Measurements from ENCODE around the gene ARL4A. TPM values are rescaled to one million over a fixed set of nuclear protein-coding genes. Genes with fewer than 3 reads are reported as not detected.
"Not testable (repeated sequence)": the region's sequence is repeated elsewhere in the genome, so short reads cannot be mapped to it uniquely, and the experiment has no call there.

ARL4A gene
- total RNA-seq, 1 donor from 2014 or later, result 54.8 TPM

DNA sequence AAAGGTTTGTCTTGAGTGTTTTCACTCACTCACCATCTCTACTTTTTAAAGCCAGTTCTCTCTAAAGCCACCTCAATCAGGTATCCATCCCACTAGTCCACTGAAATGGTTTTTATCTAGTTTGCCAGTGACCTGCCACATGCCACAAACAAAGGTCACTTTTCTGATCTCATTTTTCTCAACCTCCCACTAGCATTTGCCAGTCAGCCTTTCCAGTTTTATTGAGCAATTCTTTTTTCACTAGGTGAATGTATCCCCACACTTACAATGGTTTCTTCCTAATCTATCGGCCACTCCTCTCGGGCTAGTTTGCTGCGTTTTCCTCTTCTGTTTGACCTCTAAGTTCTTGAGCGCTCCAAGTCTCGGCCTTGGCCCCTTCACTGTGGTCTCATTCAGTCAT lies 44.9 kb upstream of the ARL4A start:
- no peak for FAIRE-seq

DNA sequence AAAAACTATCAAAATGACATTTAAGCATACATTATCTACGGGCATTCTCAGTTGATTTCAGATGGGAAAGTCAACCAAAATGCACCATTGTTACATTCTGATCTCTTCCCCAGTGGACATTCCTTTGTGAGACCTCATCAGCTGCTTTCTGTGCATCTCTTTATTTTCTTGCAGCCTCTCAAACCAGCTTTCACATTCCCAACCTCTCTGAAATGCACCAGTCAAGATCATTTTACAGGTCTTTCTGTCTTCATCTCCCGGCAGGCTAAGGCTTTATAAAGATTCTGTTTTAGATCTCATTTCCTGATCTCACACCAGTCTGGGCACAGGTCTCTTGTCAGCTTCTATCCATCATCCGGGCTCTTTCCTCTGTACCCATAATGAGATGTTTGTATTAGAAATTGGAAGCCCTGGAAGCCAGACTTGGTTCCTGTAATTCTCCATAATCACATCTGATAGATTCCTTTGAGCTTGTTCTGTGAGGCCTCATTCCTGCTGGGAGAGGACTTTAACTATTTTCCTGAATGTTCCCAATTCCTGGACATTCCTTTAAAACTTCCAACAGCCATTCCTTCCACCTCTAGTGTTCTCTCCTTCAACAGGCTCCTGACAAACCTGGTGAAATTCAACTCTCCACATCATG lies 44.3 kb upstream of the ARL4A start:
- no peaks in the 10 kb centered on the region for H3K36me3 ChIP-seq (ENCODE audit: control insufficient read depth, insufficient read depth, low read length)
- FAIRE-seq, result no peak
- no peak for DNase-seq (ENCODE audit: low read depth)
- no peak overlapping the region for H3K4me3 ChIP-seq (ENCODE audit: low read depth, low read length)
- no peaks in the 10 kb centered on the region for H3K27me3 ChIP-seq (ENCODE audit: control insufficient read depth, insufficient read depth, low read length)
- TF ChIP-seq, protein P1, sequence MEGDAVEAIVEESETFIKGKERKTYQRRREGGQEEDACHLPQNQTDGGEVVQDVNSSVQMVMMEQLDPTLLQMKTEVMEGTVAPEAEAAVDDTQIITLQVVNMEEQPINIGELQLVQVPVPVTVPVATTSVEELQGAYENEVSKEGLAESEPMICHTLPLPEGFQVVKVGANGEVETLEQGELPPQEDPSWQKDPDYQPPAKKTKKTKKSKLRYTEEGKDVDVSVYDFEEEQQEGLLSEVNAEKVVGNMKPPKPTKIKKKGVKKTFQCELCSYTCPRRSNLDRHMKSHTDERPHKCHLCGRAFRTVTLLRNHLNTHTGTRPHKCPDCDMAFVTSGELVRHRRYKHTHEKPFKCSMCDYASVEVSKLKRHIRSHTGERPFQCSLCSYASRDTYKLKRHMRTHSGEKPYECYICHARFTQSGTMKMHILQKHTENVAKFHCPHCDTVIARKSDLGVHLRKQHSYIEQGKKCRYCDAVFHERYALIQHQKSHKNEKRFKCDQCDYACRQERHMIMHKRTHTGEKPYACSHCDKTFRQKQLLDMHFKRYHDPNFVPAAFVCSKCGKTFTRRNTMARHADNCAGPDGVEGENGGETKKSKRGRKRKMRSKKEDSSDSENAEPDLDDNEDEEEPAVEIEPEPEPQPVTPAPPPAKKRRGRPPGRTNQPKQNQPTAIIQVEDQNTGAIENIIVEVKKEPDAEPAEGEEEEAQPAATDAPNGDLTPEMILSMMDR (IDR thresholded peaks at IDR 0.05; ENCODE audit: insufficient read depth, low read length, severe bottlenecking), result no peak

More for the DNA sequence above, 44.9 kb upstream of the ARL4A start:
- Histone ChIP-seq H3K27me3 (ENCODE audit: control insufficient read depth, insufficient read depth, low read length) (no peaks in the 10 kb centered on the region), H3K36me3 (ENCODE audit: control insufficient read depth, insufficient read depth, low read length) (no peaks in the 10 kb centered on the region), H3K4me3 (ENCODE audit: low read depth, low read length) (no peak overlapping the region)
- TF ChIP-seq, protein P1 (IDR thresholded peaks at IDR 0.05; ENCODE audit: insufficient read depth, low read length, severe bottlenecking), result no peak
- no peak for DNase-seq (ENCODE audit: low read depth)

DNA sequence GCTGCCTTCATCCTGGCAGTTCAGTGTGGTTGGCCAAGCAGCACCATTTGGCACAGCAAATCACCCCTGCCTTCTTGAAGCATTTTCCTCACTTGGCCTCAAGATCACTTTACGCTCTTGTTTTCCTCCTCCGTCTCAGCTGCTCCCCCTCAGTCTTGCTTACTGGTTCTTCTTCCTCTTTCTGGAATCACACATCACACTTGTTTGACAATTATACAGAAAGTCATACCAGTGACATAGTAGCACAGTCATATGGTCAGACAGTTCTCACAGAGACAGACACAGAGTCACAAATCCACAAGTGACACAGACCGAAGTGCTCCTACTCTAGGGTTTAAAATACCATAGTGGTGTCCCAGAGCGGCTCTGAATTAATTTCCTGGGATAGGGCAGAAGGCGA lies 43.8 kb upstream of the ARL4A start:
- no peak for FAIRE-seq

DNA sequence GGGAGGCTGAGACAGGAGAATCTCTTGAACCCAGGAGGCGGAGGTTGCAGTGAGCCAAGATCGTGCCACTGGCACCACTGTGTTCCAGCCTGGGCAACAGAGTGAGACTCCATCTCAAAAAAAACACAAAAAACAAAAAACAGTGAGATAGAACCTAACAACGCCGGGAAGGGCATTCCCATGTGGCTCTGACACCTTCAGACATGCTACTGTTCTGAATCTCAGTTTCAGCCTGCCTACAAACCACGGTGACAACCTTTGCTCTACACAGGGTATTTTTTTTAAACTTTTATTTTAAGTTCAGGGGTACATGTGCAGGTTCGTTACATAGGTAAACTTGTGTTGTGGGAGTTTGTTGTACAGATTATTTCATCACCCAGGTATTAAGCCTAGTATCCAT lies 42.2 kb upstream of the ARL4A start:
- H3K27me3 ChIP-seq (ENCODE audit: control insufficient read depth, insufficient read depth, low read length); FAIRE-seq; H3K36me3 ChIP-seq (ENCODE audit: control insufficient read depth, insufficient read depth, low read length); DNase-seq (ENCODE audit: low read depth); H3K4me3 ChIP-seq (ENCODE audit: low read depth, low read length): not testable (repeated sequence)

More for the DNA sequence above, 43.8 kb upstream of the ARL4A start:
- Histone ChIP-seq H3K4me3 (ENCODE audit: low read depth, low read length) (no peak overlapping the region), H3K36me3 (ENCODE audit: control insufficient read depth, insufficient read depth, low read length) (no peaks in the 10 kb centered on the region), H3K27me3 (ENCODE audit: control insufficient read depth, insufficient read depth, low read length) (no peaks in the 10 kb centered on the region)
- TF ChIP-seq, protein P1 (IDR thresholded peaks at IDR 0.05; ENCODE audit: insufficient read depth, low read length, severe bottlenecking), result no peak
- DNase-seq (ENCODE audit: low read depth), result no peak

DNA sequence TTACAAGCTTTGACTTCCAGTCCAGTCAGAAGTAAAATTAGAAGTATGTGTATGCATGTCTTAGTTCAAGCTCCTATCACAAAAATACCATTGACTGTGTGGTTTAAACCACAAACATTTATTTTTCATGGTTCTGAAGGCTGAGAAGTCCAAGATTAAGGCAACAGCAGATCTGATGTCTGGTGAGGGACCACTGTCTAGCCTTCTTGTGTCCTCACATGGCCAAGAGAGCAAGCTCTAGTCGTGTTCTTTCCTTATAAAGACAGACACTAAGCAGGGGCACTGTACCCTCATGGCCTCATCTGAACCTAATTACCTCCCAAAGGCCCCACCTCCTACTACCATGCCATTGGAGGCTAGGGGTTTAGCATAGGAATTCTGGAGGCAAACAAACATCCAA lies 41.3 kb upstream of the ARL4A start:
- no peaks in the 10 kb centered on the region for H3K36me3 ChIP-seq (ENCODE audit: control insufficient read depth, insufficient read depth, low read length)
- DNase-seq (ENCODE audit: low read depth), result no peak
- no peak for FAIRE-seq
- no peaks in the 10 kb centered on the region for H3K27me3 ChIP-seq (ENCODE audit: control insufficient read depth, insufficient read depth, low read length)
- H3K4me3 ChIP-seq (ENCODE audit: low read depth, low read length), result no peak overlapping the region
- TF ChIP-seq, protein P1 (IDR thresholded peaks at IDR 0.05; ENCODE audit: insufficient read depth, low read length, severe bottlenecking), result no peak

DNA sequence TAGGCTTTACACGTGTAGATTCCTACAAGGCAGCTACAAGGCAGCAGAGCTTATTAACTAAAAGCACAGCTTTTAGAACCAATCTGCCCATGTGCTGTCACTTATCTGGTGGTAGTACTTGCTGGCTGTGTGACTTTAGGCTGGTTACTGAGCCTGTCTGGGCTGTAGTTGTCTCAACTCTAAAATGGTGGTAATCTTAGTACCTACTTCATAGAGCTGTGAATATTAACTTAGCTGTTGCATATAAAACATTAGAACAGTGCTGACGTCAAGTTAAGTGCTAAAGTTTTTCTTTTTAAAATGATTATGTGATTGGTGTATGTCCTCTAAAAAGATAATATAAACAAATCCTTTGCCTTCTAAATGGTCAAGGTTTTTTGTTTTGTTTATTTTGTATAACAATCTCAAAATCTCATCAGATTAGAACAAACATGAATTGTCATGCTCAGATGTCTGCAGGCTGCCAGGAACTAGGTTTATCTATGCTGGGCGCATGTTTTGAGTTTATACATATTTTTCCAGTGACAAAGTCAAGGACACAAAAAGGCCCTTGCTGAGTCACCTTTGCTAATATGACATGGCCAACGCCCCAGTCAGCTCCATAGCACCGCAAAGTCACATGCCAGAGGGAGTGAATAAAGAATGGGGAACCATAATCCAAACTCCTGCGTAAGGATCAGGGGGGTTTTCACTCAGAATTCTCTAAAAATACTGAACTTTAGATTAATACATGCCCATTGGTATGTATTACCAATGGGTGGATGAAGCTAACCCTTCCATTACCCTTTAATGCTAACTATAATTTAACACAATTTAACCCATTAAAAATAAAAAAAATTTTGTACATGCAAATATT lies 39.8 kb upstream of the ARL4A start:
- DNase-seq (ENCODE audit: low read depth) (peak; percentile 79), FAIRE-seq (no peak)
- TF ChIP-seq, protein P1 (IDR thresholded peaks at IDR 0.05; ENCODE audit: insufficient read depth, low read length, severe bottlenecking), result no peak
- H3K4me3 ChIP-seq (ENCODE audit: low read depth, low read length), result no peak overlapping the region
- no peaks in the 10 kb centered on the region for H3K27me3 ChIP-seq (ENCODE audit: control insufficient read depth, insufficient read depth, low read length)
- no peaks in the 10 kb centered on the region for H3K36me3 ChIP-seq (ENCODE audit: control insufficient read depth, insufficient read depth, low read length)
